GM19468 (cell line): ENCODE results near the gene DGKZ.

ENCODE experiments used
- ATAC-seq: cut with Tn5 transposase; IDR thresholded peaks from one replicate; pipeline ENCODE4 v1.9.1; 2021; ENCODE audit warnings: mild to moderate bottlenecking, moderate library complexity, moderate number of reproducible peaks; ENCODE audit not compliant: unreplicated experiment; ENCODE audit errors: extremely low read depth

The DGKZ gene

DNA sequence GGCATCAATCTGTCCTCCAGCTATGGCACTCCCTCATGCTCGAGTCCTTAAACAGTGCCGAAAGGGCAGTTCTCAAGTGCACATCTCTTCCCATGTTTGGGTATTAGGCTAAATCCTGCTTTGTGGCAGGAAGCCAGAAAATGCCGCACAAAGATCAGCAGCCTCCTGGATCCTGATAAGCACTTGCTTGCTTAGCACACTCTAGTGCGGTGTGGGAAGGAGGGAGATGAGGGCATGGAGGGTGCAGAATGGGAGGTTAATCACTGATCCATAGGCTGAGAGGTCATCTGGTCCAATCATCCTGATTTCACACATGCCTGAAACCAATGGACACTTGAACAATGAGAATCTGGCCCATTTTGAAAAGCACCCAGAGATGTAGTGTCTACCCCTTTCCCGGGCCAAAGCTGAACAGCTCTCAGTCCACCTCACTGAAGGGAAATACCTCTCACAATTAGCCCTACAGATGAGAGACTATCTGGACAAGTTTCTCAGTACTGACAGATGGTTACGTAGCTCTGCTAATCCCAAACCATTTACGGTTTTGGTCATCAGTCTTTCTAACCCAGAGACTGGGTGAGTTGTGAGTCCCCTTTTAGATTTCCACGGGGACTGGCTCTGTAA is 74.1 kb downstream of the DGKZ start:
- no peak for ATAC-seq

- ATAC-seq = no peak
Observed at GRCh38 chr11:46422588-46422987, 75.3 kb downstream of the DGKZ start.

DNA sequence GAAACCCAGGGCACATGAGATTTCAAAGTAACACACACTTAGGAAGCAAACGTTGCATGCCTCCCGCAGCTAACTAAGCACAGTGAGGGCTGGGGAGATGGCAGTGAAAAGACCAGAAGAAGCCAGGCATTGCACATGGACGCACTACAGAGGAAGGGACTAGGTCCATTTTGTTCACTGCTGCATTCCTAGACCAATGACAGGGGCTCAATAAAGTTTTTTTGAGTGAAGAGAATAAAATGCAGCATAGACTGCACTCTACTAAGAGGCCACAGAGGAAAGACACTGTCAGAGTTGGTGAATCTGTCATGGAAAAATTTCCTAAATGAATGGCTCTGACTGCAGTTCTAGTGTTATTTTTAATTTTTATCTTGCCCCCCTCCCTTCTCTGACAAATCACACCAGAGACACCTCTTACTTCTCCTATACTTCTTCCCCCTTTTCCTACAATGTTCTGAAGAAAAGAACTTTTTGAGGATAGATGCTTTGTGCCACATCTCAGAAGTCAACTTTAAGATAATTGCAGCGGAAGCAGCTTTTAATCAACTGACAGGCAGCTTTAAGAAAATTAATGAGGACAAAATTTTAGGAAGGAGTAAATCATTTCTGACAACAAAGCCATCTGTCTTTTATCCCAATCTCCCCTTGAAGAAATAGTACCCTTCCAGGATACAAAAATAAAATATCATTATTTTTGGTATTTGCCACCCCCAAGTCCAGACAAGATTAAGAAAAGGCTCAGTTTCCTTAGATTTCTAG is 79.1 kb downstream of the DGKZ start:
- no peak for ATAC-seq

DNA sequence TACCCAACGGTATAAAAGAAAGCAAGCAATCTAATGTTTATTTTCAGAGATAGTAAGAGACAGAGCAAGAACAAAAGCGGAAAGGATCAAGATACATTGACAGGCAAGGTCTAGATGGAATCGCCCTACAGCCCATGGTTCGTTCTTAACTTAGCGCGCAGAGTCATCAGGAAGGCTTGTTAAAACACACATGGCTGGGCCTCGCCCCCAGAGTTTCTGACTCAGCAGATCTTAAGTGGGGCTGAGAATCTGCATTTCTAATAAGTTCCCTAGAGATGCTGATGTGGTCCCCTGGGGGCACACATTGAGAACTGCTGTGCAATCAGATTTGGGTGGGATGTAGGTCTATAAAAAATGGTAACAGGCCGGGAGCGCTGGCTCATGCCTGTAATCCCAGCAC is 80.1 kb downstream of the DGKZ start:
- ATAC-seq = no peak

DNA sequence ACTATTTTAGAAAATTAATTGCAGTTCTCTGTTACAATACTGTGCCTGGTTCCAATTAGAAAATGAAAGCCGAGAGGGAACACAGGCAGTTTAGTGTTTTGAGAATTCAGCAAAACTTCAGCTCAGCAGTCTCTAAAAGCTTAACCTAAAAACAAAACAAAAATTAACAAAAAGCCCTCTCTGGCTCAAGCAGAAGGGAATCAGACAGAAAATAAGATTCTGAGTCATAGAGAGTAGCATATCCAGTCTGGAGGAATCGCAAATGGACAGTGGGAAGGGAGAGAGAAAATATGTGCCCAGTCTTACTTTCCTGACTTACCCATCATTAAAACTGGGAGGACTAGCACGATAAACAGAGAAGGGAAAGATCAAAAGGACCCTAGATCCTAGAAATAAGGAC is 82.5 kb downstream of the DGKZ start:
- no peak for ATAC-seq
